Subcutaneous adipose tissue (tissue), 4 donors: ENCODE results near the gene UNC5A. TPM values are rescaled to one million over a fixed set of nuclear protein-coding genes. Genes with fewer than 3 reads are reported as not detected.

ENCODE experiments used
- CTCF ChIP-seq: fragments of 450-650 bp; IDR thresholded peaks from one replicate; pipeline ENCODE4 v1.5.1; 2016; ENCODE audit warnings: low read depth, mild to moderate bottlenecking, control low read depth, antibody characterized with exemption, moderate library complexity
- total RNA-seq, 4 donors: library from RNA; depleted of rRNA; stranded (reverse); fragments of >200 nt; gene quantifications; one replicate each; pipeline ENCODE4 v1.1.0, GENCODE V29; 2016

Gene UNC5A
- total RNA-seq, 4 donors from 2014 or later: 0.17 to 0.19 TPM; not detected in 2

GRCh38 chr5:176790941-176791340, 19.4 kb upstream of the UNC5A start:
- no peak for TF ChIP-seq CTCF

- TF ChIP-seq CTCF: no peak
These were observed 17.6 kb upstream of the UNC5A start for GRCh38 chr5:176792655-176793342.

GRCh38 chr5:176793343-176793699, 17.0 kb upstream of the UNC5A start:
- TF ChIP-seq CTCF: no peak

GRCh38 chr5:176793736-176794135, 16.6 kb upstream of the UNC5A start:
- no peak for TF ChIP-seq CTCF

- TF ChIP-seq CTCF: no peak
These were observed 15.8 kb upstream of the UNC5A start for GRCh38 chr5:176794509-176794908.

- TF ChIP-seq CTCF: no peak
These were observed 13.9 kb upstream of the UNC5A start for GRCh38 chr5:176796411-176796810.

- TF ChIP-seq CTCF: no peak
These were observed 13.4 kb upstream of the UNC5A start for GRCh38 chr5:176796970-176797369.
